Measurements from ENCODE around the gene CAPN11. TPM values are rescaled to one million over a fixed set of nuclear protein-coding genes. Genes with fewer than 3 reads are reported as not detected.

Gene CAPN11
- total and polyA plus RNA-seq, 2 of the 4 experiments (the other 2 are of a cell fraction), result not detected

- H2AK5ac ChIP-seq (ENCODE audit: low read depth, low read length), result no peak overlapping the region
- H2BK5ac ChIP-seq (ENCODE audit: low read depth, low read length, poor library complexity, severe bottlenecking), result no peak overlapping the region
- no peak overlapping the region for H3K18ac ChIP-seq (ENCODE audit: low read depth, low read length)
- POLR2A ChIA-PET (ENCODE audit: unreplicated experiment), result no interaction called here
- H3K79me1 ChIP-seq (ENCODE audit: low read depth in 1 of 2, low read length in 2 of 2), result peaks cover 31 to 66% of the 10 kb centered on the region in 2 experiments
- H3K9me1 ChIP-seq (ENCODE audit: insufficient read depth, low read length), result peaks cover 2% of the 10 kb centered on the region; the same call in 1 of the 2 replicates
- peaks cover 13% of the 10 kb centered on the region for H3K4me1 ChIP-seq (ENCODE audit: control insufficient read depth, insufficient read depth, low read length)
- H3K27ac ChIP-seq (ENCODE audit: insufficient read depth, low read length), result no peak overlapping the region
- ATAC-seq (ENCODE audit: low read depth) (no peak), DNase-seq (no peak)
- no peak overlapping the region for H4K91ac ChIP-seq (ENCODE audit: insufficient read depth, low read depth, low read length)
- H4K5ac ChIP-seq (ENCODE audit: low read depth, low read length), result no peak overlapping the region
- H3K9ac ChIP-seq (ENCODE audit: low read depth, low read length), result no peak overlapping the region
- CTCF ChIA-PET, result interaction anchor here (0.7 kb wide), 1 partner anchor 21 kb away, joined by 3 read pairs; no protein-coding TSS in a partner anchor
- H2BK120ac ChIP-seq (ENCODE audit: low read depth, low read length), result no peak overlapping the region
- no peak overlapping the region for H3K23ac ChIP-seq (ENCODE audit: low read depth, low read length)
- dilution Hi-C loops (cut with HindIII; ENCODE audit: low sequenced_read_pairs, unreplicated experiment), result no loop called here
- peaks cover 19% of the 10 kb centered on the region; the same call in 1 of the 2 replicates for H3K36me3 ChIP-seq (ENCODE audit: control insufficient read depth, insufficient read depth, low read length)
- no TSS peak for BruUV-seq (replicated peaks)
- H3K9me3 ChIP-seq (ENCODE audit: control insufficient read depth, insufficient read depth, low read length), result no peaks in the 10 kb centered on the region
- no peak for TF ChIP-seq RCOR1 (IDR thresholded peaks at IDR 0.05; ENCODE audit: insufficient replicate concordance, low read length)
- H2BK15ac ChIP-seq (ENCODE audit: low read depth, low read length), result no peak overlapping the region
- H3K4me3 ChIP-seq (ENCODE audit: insufficient read depth, low read depth, low read length), result no peak overlapping the region
- H2BK20ac ChIP-seq (ENCODE audit: low read depth, low read length), result no peak overlapping the region
- intact Hi-C loops (cut with micrococcal nuclease), result loop anchor here (2.0 kb wide), 1 partner anchor 35 kb away; no protein-coding TSS in a partner anchor
- H3K4me2 ChIP-seq (ENCODE audit: low read depth, low read length), result no peak overlapping the region
- H3K27me3 ChIP-seq (ENCODE audit: control insufficient read depth, insufficient read depth, low read length), result no peaks in the 10 kb centered on the region
- in situ Hi-C loops (cut with MboI; ENCODE audit: low sequenced_read_pairs), result no loop called here
- no peak overlapping the region for H3K56ac ChIP-seq (ENCODE audit: extremely low read depth, insufficient read depth, low read length)
- no CpG with 5 or more reads among the region's 2 CpGs for WGBS, 2 experiments (ENCODE audit: extremely low coverage in 2 of 2, insufficient read length in 1 of 2)
- peaks cover 13% of the 10 kb centered on the region for H4K20me1 ChIP-seq (ENCODE audit: insufficient read depth, low read length)
- no peak overlapping the region for H4K8ac ChIP-seq (ENCODE audit: low read depth in 2 of 2, low read length in 2 of 2)
- H2AFZ ChIP-seq (replicated peaks; ENCODE audit: low read length, poor library complexity), result no peak overlapping the region
- H3K14ac ChIP-seq (replicated peaks; ENCODE audit: low read depth, low read length), result no peak overlapping the region
- H2AK9ac ChIP-seq (replicated peaks; ENCODE audit: low read depth, low read length, poor library complexity), result no peak overlapping the region
- H3K4ac ChIP-seq (ENCODE audit: low read depth, low read length), result no peak overlapping the region
These were observed 26.7 kb upstream of the CAPN11 start for GRCh38 chr6:44131892-44132291.
